ENCODE results near the gene BRD3.
"Not testable (repeated sequence)": the region's sequence is repeated elsewhere in the genome, so short reads cannot be mapped to it uniquely, and the experiment has no call there.

Gene BRD3

GRCh38 chr9:134067904-134068743 lies at the start of gene BRD3:
Gene BRD3, minus strand, starts transcription at chr9:134068026. Its CDS starts 14,549 bp downstream, at chr9:134053477.
- DNase-seq = peak; percentile 60

- no peak for DNase-seq
These were observed 44.7 kb upstream of the BRD3 start for GRCh38 chr9:134112561-134112960.

GRCh38 chr9:134111064-134111463 lies 43.2 kb upstream of the BRD3 start:
- DNase-seq = no peak

- DNase-seq = no peak
These were observed 35.7 kb upstream of the BRD3 start for GRCh38 chr9:134103391-134103998.

- no peak for DNase-seq
These were observed 33.9 kb upstream of the BRD3 start for GRCh38 chr9:134101623-134102149.

DNA sequence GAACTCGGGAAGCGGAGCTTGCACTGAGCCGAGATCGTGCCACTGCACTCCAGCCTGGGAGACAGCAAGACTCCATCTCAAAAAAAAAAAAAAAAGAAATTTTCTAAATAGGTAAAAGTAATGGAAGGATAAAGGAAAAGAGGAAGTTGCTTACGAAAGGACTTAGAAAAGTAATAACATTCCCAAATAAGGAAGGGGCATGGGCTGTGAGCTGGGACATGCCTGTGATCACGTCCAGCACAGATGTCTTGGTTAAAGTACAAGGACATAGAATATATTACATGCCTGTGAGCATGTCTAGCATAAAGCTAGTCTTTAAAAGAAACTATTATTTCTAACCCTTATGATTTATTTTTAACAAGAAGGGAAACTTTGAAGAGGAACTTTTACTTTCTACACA lies 33.3 kb upstream of the BRD3 start:
- not testable (repeated sequence) for DNase-seq

DNA sequence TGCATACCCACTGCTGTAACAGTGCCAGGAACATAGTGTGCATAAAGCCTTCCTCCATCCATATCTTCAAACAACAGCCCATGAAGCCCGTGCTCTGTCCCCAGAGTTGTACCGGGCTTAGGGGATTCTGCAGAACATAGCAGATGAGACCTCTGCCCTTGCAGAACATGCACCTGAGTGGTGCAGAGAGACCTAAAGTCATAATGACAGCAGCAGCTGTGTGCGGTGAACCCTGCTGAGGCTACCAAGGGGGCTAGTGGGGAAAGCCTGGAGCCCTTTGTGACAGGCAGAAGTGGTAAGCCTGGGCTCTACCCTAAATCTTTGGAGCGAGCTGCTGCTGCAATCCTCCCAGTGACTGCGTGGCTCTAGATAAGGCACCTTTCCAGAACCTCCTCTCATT lies 32.2 kb upstream of the BRD3 start:
- DNase-seq = no peak

GRCh38 chr9:134099123-134099761 lies 31.4 kb upstream of the BRD3 start:
- no peak for DNase-seq

DNA sequence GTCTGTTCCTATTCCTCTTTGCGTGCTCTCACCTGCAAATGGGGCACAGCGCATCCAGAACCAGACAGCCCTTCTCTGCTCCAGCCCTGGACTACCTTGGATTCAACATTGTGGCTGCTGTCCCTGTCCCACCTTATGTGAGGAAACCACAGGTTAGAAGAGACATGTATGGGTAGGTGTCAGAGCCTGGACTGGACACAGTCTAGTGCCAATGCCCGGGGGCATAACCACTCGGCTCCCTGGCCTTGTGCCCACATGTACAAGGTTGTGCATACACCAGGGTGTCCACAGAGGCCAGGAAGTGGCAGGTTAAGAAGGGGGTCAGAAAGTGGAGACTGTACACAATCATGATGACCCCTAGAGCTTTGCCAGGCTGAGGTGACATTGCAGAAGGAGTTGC lies 22.1 kb upstream of the BRD3 start:
- no peak for DNase-seq

DNA sequence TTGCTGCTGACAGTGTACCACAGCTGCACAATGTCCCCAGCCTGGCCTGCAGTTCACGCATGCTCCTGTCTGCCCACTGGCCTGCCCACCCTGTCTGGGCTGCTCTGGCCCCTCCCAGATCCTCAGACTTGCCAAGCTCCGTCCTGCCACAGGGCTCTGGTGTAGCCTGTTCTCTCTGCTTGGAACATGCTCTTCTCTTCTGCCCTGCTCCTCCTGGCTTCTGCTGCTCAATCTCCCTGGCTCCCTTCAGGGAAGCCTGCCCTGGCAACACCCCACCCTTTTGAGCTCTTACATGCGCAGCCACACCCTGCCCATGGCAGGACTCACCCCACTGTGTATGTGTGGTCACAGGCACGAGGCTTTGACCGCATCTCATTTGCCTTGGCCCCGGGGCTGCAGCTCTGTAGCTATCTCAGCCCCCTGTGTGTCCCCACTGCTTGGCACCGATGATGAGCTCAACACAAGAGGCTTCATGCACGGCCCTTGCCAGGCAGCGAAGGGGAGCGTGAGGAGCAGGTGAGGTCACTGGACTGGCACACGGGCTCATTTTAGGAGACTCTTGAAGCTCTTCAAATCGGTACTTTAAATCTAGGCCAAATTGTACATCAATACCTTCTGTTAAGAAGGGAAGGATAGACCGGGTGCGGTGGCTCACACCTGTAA lies 20.4 kb upstream of the BRD3 start:
- DNase-seq = no peak

DNA sequence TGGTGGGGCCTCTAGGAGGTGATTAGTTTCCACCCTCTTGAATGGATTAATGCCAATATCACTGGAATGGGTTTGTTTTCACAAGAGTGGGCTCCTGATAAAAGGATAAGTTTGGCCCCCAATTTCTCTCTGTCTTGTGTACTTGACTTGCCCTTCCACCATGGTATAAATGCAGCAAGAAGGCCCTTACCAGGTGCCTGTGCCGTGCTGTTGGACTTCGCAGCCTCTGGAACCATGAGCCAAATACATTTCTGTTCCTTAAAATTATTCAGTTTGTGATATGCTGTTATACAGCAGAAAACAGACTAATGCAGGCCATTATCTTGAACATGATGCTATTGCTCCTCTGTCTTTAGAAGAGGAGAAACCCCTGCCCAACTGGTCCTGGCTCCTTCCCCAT lies 17.8 kb upstream of the BRD3 start:
- DNase-seq = no peak

DNA sequence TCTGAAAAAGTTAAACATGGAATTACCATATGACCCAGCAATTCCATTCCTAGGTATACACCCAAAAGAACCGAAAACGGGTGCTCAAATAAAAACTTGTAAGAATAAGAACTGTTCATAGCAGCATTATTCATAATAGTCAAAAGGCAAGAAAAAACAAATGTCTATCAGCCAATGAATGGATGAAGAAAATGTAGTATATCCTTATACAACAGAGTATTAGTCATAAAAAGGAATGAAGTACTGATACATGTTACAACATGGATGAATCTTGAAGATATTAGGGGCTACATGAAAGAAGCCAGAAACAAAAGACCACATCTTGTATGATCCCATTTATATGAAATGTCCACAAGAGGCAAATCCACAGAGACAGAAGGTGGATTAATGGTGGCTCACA lies 15.6 kb upstream of the BRD3 start:
- no peak for DNase-seq

- DNase-seq = no peak
These were observed 8.8 kb upstream of the BRD3 start for GRCh38 chr9:134076644-134077043.

GRCh38 chr9:134075689-134076088 lies 7.9 kb upstream of the BRD3 start:
- not testable (repeated sequence) for DNase-seq

DNA sequence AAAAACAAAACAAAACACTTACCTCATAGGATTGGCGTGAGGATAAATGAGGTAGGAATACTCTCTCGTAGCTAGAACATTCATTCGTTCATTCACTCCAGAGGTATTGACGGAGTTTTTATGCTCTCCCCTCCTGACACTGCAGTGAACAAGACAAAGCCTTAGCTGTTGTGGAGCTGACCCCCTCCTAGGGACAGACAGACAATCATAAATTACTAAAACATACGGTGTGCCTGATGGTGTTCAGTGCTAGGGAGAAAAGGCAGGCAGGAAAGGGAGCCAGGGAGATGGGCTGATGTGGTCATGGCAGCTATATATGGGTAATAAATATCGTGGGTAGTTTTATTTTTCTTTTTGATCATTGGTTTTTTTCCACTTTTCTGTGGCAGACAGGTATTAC lies 5.7 kb upstream of the BRD3 start:
- no peak for DNase-seq

GRCh38 chr9:134072683-134073082 lies 4.9 kb upstream of the BRD3 start:
- not testable (repeated sequence) for DNase-seq

GRCh38 chr9:134071149-134071548 lies 3.3 kb upstream of the BRD3 start:
- no peak for DNase-seq

GRCh38 chr9:134069480-134070399 lies 1.9 kb upstream of the BRD3 start:
- DNase-seq = no peak

DNA sequence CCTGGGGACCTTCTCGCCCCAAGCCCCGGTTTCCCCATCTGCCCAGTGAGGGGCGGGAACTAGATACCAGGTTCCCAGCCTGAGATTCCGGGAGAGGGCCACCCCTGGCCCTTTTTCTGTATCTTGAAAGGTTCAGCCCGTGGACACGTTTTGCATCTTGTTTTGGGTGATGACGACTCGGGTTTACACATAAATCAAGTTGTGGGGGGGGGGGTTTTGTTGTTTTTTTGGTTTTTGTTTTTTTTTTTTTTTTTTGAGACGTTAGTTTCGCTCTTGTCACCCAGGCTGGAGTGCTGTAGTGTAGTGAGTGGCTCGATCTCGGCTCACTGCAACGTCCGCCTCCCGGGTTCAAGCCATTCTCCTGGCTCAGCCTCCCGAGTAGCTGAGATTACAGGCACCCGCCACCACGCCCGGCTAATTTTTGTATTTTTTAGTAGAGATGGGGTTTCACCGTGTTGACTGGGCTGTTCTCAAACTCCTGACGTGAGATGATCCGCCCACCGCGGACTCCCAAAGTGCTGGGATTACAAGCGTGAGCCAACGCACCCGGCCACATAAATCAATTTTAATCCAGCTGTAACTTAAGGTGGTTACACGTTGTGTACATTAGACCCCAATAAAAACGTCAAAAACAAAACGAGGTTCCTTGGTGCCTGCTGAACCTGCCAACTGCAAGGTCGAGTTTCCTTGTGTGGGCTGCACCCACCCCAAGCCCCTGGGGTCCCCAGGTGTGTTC lies 1.1 kb upstream of the BRD3 start:
- no peak for DNase-seq

- no peak for DNase-seq
These were observed 644 bp downstream of the BRD3 start for GRCh38 chr9:134066913-134067851.
